ENCODE results near the gene IGFALS.

GRCh38 chr16:1744338-1744840 lies 49.1 kb downstream of the IGFALS start:
- TF ChIP-seq ISL1 (CRISPR knock-in tag; IDR thresholded peaks at IDR 0.05) (no peak), POU6F1 (CRISPR knock-in tag; IDR thresholded peaks at IDR 0.05; ENCODE audit: borderline replicate concordance, low read depth) (no peak), TOX (CRISPR knock-in tag; IDR thresholded peaks at IDR 0.05; ENCODE audit: borderline replicate concordance) (no peak), CSRNP3 (CRISPR knock-in tag; IDR thresholded peaks at IDR 0.05) (no peak), CSDC2 (CRISPR knock-in tag; IDR thresholded peaks at IDR 0.05) (no peak)
